ENCODE results near the gene MPRIP.

DNA sequence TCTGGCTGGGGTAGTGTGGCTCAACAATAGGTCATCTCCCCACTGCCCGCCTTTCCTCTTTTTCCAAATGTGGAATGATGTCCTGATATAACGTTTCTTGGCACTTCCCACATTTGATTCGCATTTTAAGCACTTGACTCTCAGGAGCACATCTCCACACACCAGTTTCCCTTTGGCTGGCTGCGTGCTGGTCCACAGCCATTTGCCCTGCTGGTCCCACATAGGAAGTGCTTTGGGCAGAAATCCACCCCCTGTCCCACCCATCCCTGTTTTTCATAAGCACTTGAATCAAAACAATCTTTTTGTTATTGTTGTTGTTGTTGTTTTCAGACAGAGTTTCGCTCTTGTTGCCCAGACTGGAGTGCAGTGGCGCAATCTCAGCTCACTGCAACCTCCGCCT is 46.3 kb upstream of the MPRIP start:
- TF ChIP-seq REST (IDR thresholded peaks at IDR 0.05; ENCODE audit: insufficient read depth in 1 of 2, low read depth in 2 of 2, low read length in 2 of 2): no peak
- no peak for TF ChIP-seq SIN3A (IDR thresholded peaks at IDR 0.05; ENCODE audit: borderline replicate concordance, insufficient read depth, low read length)
